Keratinocyte (primary cell): ENCODE results near the gene TNNT1. TPM values are rescaled to one million over a fixed set of nuclear protein-coding genes. Genes with fewer than 3 reads are reported as not detected.

Experiments
- DNase-seq: peaks from one replicate; pipeline ENCODE4 v3.0.0-alpha.2; 2011; ENCODE audit warnings: low read depth, missing footprints, low spot score
- FAIRE-seq: peaks from 2 replicates; lab custom pipeline; 2011; peaks lifted over from hg19 to GRCh38; lab: Jason Lieb, UNC
- H2AFZ ChIP-seq: 2 replicates; pipeline ENCODE4 v1.6.0; 2012; ENCODE audit warnings: low read length, control low read depth, inconsistent platforms; ENCODE audit not compliant: control insufficient read depth
- H3K27ac ChIP-seq: 2 replicates; pipeline ENCODE4 v1.5.1; 2011; ENCODE audit warnings: low read length; ENCODE audit not compliant: control insufficient read depth, insufficient read depth
- H3K27me3 ChIP-seq: 3 replicates; pipeline ENCODE4 v1.6.0; 2011; ENCODE audit warnings: low read length; ENCODE audit not compliant: control insufficient read depth, insufficient read depth; ENCODE audit errors: extremely low read depth
- H3K36me3 ChIP-seq, 2 experiments: 2 replicates in 1 of 2; 3 replicates in 1 of 2; pipeline ENCODE4 v1.5.1; 2011; ENCODE audit warnings: low read length in 2 of 2, mild to moderate bottlenecking in 1 of 2; ENCODE audit not compliant: control insufficient read depth in 2 of 2, insufficient read depth in 2 of 2; ENCODE audit errors: extremely low read depth in 1 of 2
- H3K4me1 ChIP-seq: 3 replicates; pipeline ENCODE4 v1.5.1; 2011; ENCODE audit warnings: low read length; ENCODE audit not compliant: control insufficient read depth, insufficient read depth; ENCODE audit errors: extremely low read depth
- H3K4me2 ChIP-seq: 3 replicates; pipeline ENCODE4 v1.6.0; 2011; ENCODE audit warnings: low read depth, low read length; ENCODE audit not compliant: control insufficient read depth, insufficient read depth; ENCODE audit errors: extremely low read depth
- H3K4me3 ChIP-seq, 3 experiments: fragments of 200-600 bp in 1 of 3; sonication (generic) in 1 of 3; 2 replicates in 2 of 3; 3 replicates in 1 of 3; pipeline ENCODE4 v1.5.1; 2011 to 2016; ENCODE audit warnings: low read length in 3 of 3, mild to moderate bottlenecking in 3 of 3, control low read depth in 2 of 3, inconsistent platforms in 1 of 3, low read depth in 1 of 3, mixed read lengths in 1 of 3, mixed run types in 1 of 3, moderate library complexity in 1 of 3; ENCODE audit not compliant: control insufficient read depth in 2 of 3, insufficient read depth in 2 of 3; ENCODE audit errors: extremely low read depth in 1 of 3
- H3K79me2 ChIP-seq: 2 replicates; pipeline ENCODE4 v1.6.0; 2012; ENCODE audit warnings: low read length; ENCODE audit not compliant: control insufficient read depth, insufficient read depth
- H3K9ac ChIP-seq: 3 replicates; pipeline ENCODE4 v1.6.0; 2011; ENCODE audit warnings: low read length; ENCODE audit not compliant: control insufficient read depth, insufficient read depth; ENCODE audit errors: extremely low read depth
- H3K9me1 ChIP-seq: 3 replicates; pipeline ENCODE4 v1.6.0; 2011; ENCODE audit warnings: low read length; ENCODE audit not compliant: control insufficient read depth, insufficient read depth; ENCODE audit errors: extremely low read depth
- H3K9me3 ChIP-seq: 2 replicates; pipeline ENCODE4 v1.5.1; 2012; ENCODE audit warnings: low read depth, low read length; ENCODE audit not compliant: control insufficient read depth
- H4K20me1 ChIP-seq: 3 replicates; pipeline ENCODE4 v1.6.0; 2011; ENCODE audit warnings: low read length; ENCODE audit not compliant: control insufficient read depth, insufficient read depth; ENCODE audit errors: extremely low read depth
- CTCF ChIP-seq, 3 experiments: IDR thresholded peaks in 1 of 3; conservative IDR thresholded peaks in 1 of 3; optimal IDR thresholded peaks in 1 of 3; 2 replicates in 2 of 3; 3 replicates in 1 of 3; pipeline versions ENCODE3 to v1.5.1; 2011; ENCODE audit warnings: low read length in 3 of 3, mild to moderate bottlenecking in 3 of 3, moderate library complexity in 2 of 3, control low read depth in 1 of 3, inconsistent platforms in 1 of 3; ENCODE audit not compliant: insufficient read depth in 2 of 3; ENCODE audit errors: extremely low read depth in 1 of 3
- EZH2 ChIP-seq: IDR thresholded peaks from one replicate; pipeline ENCODE4 v1.6.1; 2012; ENCODE audit warnings: inconsistent platforms, mild to moderate bottlenecking, low read length, moderate library complexity
- dilution Hi-C: fragments of 300-500 bp; cut with MboI; formaldehyde crosslinking; loops from one replicate; pipeline ENCODE4 v1.7.0; 2020; ENCODE audit warnings: low sequenced_read_pairs; ENCODE audit not compliant: extremely low pct_ligation_motif_present
- polyA plus RNA-seq, 5 experiments: library from polyadenylated mRNA; depleted of rRNA in 3 of 5; stranded (reverse) in 3 of 5; stranded (forward) in 1 of 5; unstranded in 1 of 5; fragments of >200 nt; gene quantifications; 1 replicate in 1 of 5; 2 replicates in 3 of 5; 3 replicates in 1 of 5; pipeline versions ENCODE4 v1.2.1 to v1.2.3, GENCODE V29; 2011 to 2012; ENCODE audit warnings: missing spikeins in 2 of 5, low read depth in 1 of 5, low replicate concordance in 1 of 5

The TNNT1 gene
- polyA plus RNA-seq, 1 donor (not counting 4 experiments of a cell fraction or from before 2014, with no cell fraction given) = 99.6 TPM

GRCh38 chr19:55106591-55106990 is 42.4 kb downstream of the TNNT1 start:
- no peaks in the 10 kb centered on the region for H4K20me1 ChIP-seq

GRCh38 chr19:55105237-55105636 is 43.8 kb downstream of the TNNT1 start:
- Histone ChIP-seq H3K4me3 (no peak overlapping the region), H3K4me1 (no peaks in the 10 kb centered on the region), H3K27ac (no peak overlapping the region), H3K79me2 (peaks cover 16% of the 10 kb centered on the region), H3K4me2 (no peak overlapping the region), H3K9me1 (no peaks in the 10 kb centered on the region), H4K20me1 (no peaks in the 10 kb centered on the region), H2AFZ (no peak overlapping the region), H3K36me3 (peaks cover 15 to 21% of the 10 kb centered on the region in 2 experiments), H3K9ac (no peak overlapping the region), H3K9me3 (no peaks in the 10 kb centered on the region), H3K27me3 (no peaks in the 10 kb centered on the region)
- dilution Hi-C loops = no loop called here
- no peak for TF ChIP-seq EZH2
- TF ChIP-seq CTCF (optimal IDR thresholded peaks at IDR 0.05 in 1 of 3, IDR thresholded peaks at IDR 0.05 in 1 of 3, conservative IDR thresholded peaks at IDR 0.05 in 1 of 3; ENCODE audit: extremely low read depth in 1 of 3, insufficient read depth in 2 of 3, low read length in 3 of 3) = no peak
- no peak for FAIRE-seq
- no peak for DNase-seq

More at GRCh38 chr19:55106591-55106990, 42.4 kb downstream of the TNNT1 start:
- Histone ChIP-seq H3K9me1 (no peaks in the 10 kb centered on the region), H3K4me2 (no peak overlapping the region), H3K27me3 (no peaks in the 10 kb centered on the region), H3K36me3 (peaks cover 15 to 20% of the 10 kb centered on the region in 2 experiments), H3K4me3 (no peak overlapping the region), H3K27ac (no peak overlapping the region), H3K4me1 (no peaks in the 10 kb centered on the region), H2AFZ (no peak overlapping the region), H3K9ac (no peak overlapping the region), H3K9me3 (no peaks in the 10 kb centered on the region), H3K79me2 (peaks cover 22% of the 10 kb centered on the region)
- TF ChIP-seq CTCF (optimal IDR thresholded peaks at IDR 0.05 in 1 of 3, IDR thresholded peaks at IDR 0.05 in 1 of 3, conservative IDR thresholded peaks at IDR 0.05 in 1 of 3; ENCODE audit: extremely low read depth in 1 of 3, insufficient read depth in 2 of 3, low read length in 3 of 3) (no peak), EZH2 (no peak)
- no peak for FAIRE-seq
- dilution Hi-C loops = no loop called here
- DNase-seq = no peak
